Lower leg skin (tissue), 3 donors: ENCODE results near the gene OR5C1.

Experiments used
- CTCF ChIP-seq, 3 donors: fragments of 450-650 bp; IDR thresholded peaks; one replicate each; pipeline ENCODE4 v1.5.1; 2016; ENCODE audit warnings: antibody characterized with exemption in 3 of 3, mild to moderate bottlenecking in 3 of 3, moderate library complexity in 2 of 3
- POLR2A ChIP-seq, 2 donors: fragments of 450-650 bp; IDR thresholded peaks; one replicate each; pipeline ENCODE4 v1.6.1; 2016 to 2017; ENCODE audit warnings: antibody characterized with exemption in 2 of 2, mild to moderate bottlenecking in 1 of 2, moderate library complexity in 1 of 2

- no peak for TF ChIP-seq CTCF (IDR thresholded peaks at IDR 0.05)
- no peak for TF ChIP-seq POLR2A (IDR thresholded peaks at IDR 0.05)
Observed at GRCh38 chr9:122797316-122798063, 8.8 kb downstream of the OR5C1 start.
